NCI-H1092 treated with DMSO at 0.1 percent for 48 hours (cell line): ENCODE data around the gene SEC14L3.

ENCODE experiments used
- DNase-seq: peaks from one replicate; lab custom pipeline; 2025; lab: John Stamatoyannopoulos, UW

SEC14L3 gene

DNA sequence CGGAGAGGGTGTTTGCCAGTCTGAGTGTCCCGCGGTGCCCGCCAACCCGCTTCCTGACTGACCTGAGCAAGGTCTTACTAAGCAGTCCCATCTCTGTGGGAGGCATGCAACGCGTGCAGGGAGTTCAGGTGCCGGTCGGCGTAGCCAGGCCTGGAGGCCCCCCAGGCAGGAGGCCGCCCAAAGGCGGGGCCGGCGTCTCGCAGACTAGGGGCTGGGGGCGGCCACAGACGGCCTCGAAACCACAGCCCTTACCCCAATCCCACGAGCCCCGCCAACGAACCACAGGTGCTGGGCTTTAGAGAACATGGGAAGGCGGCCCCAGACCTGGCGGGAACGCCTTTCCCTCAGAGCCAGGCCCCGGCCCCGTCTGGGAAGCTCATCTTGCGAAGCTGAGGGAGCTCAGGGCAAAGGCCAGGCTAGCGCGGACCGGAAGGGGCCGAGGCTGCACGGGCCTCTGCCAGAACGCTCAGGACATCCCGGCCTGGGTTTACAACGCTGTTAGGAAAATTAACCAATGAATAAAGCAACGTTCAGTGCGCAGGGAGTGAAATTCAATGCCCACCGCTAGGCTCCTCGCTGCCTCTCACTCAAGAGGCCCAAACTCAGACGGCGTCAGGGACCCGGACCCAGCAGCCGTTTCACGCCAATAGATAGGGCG lies 48.4 kb downstream of the SEC14L3 start:
- no peak for DNase-seq

DNA sequence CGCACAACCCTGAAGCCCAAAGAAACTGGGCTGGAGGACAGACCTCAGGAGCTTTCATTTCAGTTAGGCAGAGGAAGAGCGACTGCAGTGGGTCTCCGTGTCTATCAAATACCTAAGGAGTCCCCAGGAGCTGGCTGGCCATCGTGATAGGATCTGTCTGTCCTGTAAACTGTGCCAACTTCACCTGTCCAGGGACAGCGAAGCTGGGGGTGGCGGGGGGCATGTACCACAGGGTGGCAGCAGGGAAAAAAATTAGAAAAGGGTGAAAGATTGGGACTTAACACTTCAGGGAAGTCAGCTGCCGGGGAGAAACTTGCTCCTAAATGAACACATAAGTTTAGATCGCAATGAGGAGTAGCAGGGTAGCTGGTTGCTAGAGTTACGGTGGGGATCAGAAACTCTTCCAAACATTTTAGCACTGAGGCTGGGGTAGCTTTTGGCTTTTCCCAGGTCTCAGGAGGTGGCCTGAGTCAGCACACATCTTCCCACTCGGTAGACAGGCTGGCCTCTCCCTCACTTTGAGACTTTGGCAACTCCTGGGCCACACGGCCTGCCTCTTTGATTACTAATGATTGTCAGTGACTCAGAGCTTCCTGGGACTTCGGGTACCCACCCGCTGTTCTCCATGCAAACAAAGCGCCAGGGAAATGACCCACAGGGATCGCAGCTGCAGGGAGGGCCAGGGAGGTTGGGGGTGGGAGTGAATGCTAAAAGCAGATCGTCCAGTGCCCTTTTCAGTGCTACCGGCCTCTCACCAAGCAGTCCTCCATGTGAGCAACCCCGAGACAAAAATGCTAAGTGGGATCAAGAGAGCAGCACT lies 49.1 kb downstream of the SEC14L3 start:
- DNase-seq, result peak; percentile 34

DNA sequence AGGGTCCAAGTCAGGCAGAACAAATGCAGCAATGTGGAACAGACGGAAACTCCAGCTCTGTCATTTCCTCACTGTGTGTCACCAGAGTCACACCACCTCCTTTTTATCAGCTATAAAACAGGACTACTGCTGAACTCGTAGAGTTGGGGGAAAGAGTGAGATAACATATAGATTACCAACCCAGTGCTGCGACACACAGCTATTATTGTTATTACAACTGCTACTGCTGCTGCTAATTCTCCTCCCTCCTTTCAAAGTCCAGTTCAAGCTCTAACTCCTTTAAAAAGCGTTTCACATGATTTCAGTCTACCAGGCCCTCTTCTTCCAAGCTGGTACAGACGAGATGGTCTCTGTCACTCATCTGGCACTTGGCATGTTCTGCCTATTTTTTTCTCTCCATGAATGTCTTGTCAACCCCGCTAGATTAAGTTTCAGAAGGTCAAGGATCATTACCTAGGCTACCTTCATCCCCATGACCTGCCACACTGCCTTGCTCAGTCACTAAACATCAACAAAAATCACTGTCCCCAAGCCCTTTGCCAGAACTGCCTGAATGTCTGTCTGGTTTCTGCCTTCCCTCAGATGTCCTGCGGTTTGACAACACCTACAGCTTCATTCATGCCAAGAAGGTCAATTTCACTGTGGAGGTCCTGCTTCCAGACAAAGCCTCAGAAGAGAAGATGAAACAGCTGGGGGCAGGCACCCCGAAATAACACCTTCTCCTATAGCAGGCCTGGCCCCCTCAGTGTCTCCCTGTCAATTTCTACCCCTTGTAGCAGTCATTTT lies 49.9 kb downstream of the SEC14L3 start:
- DNase-seq, result no peak

DNA sequence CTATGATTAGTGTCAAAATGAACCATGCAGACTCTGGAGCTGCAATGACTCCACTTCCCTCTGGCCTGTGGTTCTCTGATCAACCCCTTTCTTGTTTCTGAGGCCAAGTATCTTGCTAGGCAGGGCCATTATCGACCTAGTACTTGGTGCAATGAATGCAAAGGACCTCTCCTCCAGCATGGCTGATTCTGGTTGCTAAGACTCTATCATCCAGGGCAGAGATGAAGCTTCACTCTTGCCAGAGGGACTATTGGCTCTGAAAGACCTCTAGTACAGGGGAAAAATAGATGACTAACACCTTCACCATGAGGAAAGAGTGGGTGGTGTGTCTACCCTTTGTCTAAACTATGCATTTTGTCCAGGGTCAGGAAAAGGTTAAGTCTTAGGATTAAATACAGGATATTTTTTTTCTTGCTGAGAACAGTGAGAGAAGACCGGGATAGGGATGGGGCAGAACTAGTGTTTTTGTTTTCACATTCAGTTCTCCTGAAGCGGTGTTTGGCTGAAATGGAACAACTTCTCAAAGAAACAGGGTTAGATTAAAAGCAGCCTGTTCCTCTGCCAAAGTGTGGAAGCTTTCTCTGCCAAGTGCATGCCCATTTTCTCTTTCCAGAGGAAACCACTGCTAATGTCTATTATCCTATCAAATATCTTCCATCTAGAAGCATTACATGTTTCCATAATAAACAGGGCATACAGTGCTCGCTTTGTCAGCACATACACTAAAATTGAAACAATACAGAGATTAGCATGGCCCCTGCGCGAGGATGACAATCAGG lies 51.3 kb downstream of the SEC14L3 start:
- DNase-seq, result no peak

DNA sequence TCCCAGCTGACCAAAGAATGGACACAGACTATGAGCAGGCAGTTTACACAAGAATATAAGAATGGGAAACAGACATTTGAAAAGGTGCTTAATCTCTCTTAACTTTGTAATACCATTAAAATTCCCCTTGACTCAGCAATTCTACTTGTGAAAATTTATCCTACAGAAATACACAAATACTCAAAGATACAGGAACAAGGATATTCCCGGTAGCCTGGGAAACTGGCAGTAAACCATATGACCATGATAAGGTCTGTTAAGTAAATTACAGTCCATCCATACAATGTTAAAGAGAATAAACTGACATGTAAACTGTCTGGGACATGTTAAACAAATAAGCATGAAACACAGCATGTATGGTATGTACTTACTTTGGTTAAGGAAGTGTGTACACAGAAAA lies 55.0 kb downstream of the SEC14L3 start:
- no peak for DNase-seq

DNA sequence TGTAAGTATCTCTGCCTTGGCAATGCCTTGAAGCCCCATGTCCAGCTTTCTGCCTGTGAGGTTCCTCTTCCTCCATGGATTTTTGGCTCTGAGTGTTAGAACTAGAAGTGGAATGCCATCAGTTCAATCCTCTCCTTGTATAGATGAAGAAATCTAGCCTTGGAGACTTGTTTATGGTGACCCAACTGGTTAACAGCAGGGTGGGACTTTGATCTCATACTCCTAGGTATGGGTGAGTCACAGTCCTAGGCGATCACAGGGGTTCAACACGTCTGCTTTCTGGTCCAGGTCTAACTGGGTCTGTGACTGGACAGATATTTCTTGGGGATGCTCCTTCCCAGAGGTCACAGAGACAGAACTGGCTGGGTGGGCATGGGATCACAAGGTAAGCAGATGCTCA lies 55.4 kb downstream of the SEC14L3 start:
- DNase-seq, result no peak

DNA sequence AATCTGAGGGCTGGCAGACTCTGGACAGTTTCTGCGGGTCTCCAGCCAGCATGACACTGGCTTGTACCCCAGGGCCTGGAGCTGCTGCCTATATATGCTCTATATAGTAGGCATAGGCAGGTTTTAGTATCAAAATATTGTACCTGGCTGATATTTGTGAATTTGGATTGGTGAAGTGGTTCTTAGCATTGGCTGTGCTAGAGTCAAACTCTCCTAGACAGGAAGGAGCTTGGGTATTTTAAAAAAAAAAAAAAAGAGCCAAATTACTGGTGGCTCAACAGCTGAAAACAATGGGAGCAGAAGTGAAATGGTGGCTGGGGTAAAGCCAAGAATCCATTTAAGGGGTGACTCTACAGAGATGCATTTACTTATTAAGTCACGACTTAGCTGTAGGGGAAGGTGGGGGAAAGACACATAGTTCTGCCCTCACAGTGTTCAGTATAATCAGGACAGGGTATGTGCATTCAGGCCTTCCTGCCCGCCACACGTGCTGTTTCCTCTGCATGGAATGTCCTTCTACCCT lies 57.2 kb downstream of the SEC14L3 start:
- DNase-seq, result no peak

DNA sequence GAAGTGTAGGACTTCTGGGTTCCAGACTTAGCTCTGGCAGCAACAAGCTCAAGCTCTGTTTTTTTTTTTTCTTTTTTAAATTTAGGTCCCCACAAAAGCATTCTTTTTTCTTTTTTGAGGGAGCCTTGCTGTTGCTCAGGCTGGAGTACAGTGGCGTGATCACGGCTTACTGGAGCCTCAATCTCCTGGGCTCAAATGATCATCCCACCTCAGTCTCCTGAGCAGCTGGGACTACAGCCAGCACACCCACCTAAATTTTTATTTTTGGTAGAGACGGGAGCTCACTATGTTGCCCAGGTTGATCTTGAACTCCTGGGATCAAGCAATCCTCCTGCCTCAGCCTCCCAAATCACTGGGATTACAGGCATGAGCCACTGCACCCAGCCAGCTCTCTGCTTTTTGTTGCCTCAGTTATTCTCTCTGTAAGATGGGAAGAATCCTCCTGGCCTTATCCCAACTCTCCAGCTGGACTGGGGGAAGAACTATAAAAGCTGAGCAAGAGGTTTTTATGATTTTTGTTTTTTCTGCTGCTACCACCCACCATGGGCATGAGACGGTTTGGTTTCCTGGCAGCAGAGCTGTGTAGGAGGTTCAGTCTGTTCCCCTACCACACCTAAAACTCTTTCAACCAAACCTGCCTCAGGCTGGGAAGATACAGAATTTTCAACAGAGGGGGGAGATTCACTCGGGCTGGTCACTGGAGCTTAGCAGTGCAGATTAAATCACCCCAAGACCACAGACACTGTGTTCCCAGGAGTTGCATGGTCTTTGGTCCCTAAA lies 57.9 kb downstream of the SEC14L3 start:
- DNase-seq, result no peak

DNA sequence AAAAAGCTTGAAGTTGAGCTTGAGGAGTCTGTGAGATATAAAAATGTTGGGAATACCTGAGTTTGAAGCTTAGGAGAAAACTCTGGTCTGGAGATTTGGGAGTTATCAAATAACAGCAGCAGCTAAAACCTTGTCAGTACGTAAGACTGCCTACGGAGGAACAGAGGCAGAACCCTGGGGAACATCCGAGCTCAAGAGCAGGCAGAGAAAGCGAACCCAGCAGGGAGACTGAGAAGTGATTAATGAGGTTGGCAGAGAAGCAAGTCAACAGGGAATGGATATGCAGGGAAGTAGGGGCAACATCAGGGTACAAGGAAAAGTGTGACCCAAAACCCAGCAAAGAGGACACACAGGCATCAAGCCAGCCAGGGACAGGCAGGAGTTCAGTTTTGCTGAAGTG lies 58.8 kb downstream of the SEC14L3 start:
- DNase-seq, result no peak

DNA sequence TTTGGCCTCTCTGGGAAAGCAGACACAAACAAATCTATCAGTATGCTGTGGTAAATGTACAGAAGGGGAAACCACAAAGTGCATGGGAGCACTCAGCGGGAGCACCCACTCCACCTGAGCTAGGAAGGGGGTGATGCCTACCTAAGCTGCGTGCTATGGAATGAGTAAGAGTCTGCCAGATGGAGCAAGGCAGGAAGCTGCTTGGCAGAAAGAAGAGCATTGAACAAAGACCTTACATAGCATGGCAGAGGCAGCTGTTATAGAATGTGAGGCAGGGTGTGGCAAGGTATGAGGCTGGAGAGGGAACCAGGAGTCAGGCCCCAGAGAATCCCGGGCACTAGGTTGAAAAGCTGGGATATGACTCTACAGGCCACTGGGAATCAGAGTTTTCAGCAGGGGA lies 60.0 kb downstream of the SEC14L3 start:
- DNase-seq, result no peak
